GM19239 (cell line): ENCODE measurements around the gene PHOX2A.
"Not testable (repeated sequence)": the region's sequence is repeated elsewhere in the genome, so short reads cannot be mapped to it uniquely, and the experiment has no call there.

ENCODE experiments used
- DNase-seq: peaks from one replicate; pipeline ENCODE4 v3.0.0; 2011; ENCODE audit warnings: low spot score; ENCODE audit not compliant: insufficient read length
- FAIRE-seq: peaks from 2 replicates; lab custom pipeline; 2011; peaks lifted over from hg19 to GRCh38; lab: Jason Lieb, UNC

PHOX2A gene

GRCh38 chr11:72244060-72244360, at the start of gene PHOX2A:
Gene PHOX2A, minus strand, starts transcription at chr11:72244176. Its CDS starts 172 bp downstream, at chr11:72244004.
- no peak for FAIRE-seq
- DNase-seq, result no peak

GRCh38 chr11:72293391-72293790, 49.4 kb upstream of the PHOX2A start:
- FAIRE-seq (no peak), DNase-seq (no peak)

GRCh38 chr11:72292106-72292785, 48.3 kb upstream of the PHOX2A start:
- DNase-seq, result no peak
- no peak for FAIRE-seq

- FAIRE-seq, result not testable (repeated sequence)
- DNase-seq, result peak; percentile 46
Observed at GRCh38 chr11:72290741-72291140, 46.8 kb upstream of the PHOX2A start.

GRCh38 chr11:72287293-72287692, 43.3 kb upstream of the PHOX2A start:
- no peak for DNase-seq
- FAIRE-seq, result no peak

- DNase-seq, result no peak
- no peak for FAIRE-seq
Observed at GRCh38 chr11:72283947-72284346, 40.0 kb upstream of the PHOX2A start.

- FAIRE-seq, result no peak
- no peak for DNase-seq
Observed at GRCh38 chr11:72280726-72281315, 36.8 kb upstream of the PHOX2A start.

- FAIRE-seq (no peak), DNase-seq (no peak)
Observed at GRCh38 chr11:72280037-72280436, 36.1 kb upstream of the PHOX2A start.

GRCh38 chr11:72278905-72279304, 34.9 kb upstream of the PHOX2A start:
- DNase-seq (no peak), FAIRE-seq (no peak)

- no peak for DNase-seq
Observed at GRCh38 chr11:72274435-72274834, 30.5 kb upstream of the PHOX2A start.

GRCh38 chr11:72271980-72272379, 28.0 kb upstream of the PHOX2A start:
- no peak for DNase-seq
- no peak for FAIRE-seq

More at GRCh38 chr11:72274435-72274834, 30.5 kb upstream of the PHOX2A start:
- no peak for FAIRE-seq

GRCh38 chr11:72267956-72268617, 24.1 kb upstream of the PHOX2A start:
- DNase-seq, result no peak
- FAIRE-seq, result peak; percentile 8

- not testable (repeated sequence) for DNase-seq, FAIRE-seq
Observed at GRCh38 chr11:72266960-72267359, 23.0 kb upstream of the PHOX2A start.

GRCh38 chr11:72265951-72266350, 22.0 kb upstream of the PHOX2A start:
- no peak for FAIRE-seq

GRCh38 chr11:72263361-72263760, 19.4 kb upstream of the PHOX2A start:
- no peak for DNase-seq
- FAIRE-seq, result no peak

More at GRCh38 chr11:72265951-72266350, 22.0 kb upstream of the PHOX2A start:
- no peak for DNase-seq

GRCh38 chr11:72260574-72260973, 16.6 kb upstream of the PHOX2A start:
- no peak for FAIRE-seq
- DNase-seq, result no peak

- no peak for DNase-seq
- no peak for FAIRE-seq
Observed at GRCh38 chr11:72259490-72259889, 15.5 kb upstream of the PHOX2A start.

- no peak for FAIRE-seq
- no peak for DNase-seq
Observed at GRCh38 chr11:72257570-72257969, 13.6 kb upstream of the PHOX2A start.

- FAIRE-seq (no peak), DNase-seq (no peak)
Observed at GRCh38 chr11:72254299-72254993, 10.5 kb upstream of the PHOX2A start.

- DNase-seq, result no peak
- FAIRE-seq, result no peak
Observed at GRCh38 chr11:72253392-72253791, 9.4 kb upstream of the PHOX2A start.

GRCh38 chr11:72251614-72252013, 7.6 kb upstream of the PHOX2A start:
- FAIRE-seq (no peak), DNase-seq (no peak)
